GM13977 (cell line): ENCODE results near the gene IFI35.
"Not testable (repeated sequence)": the region's sequence is repeated elsewhere in the genome, so short reads cannot be mapped to it uniquely, and the experiment has no call there.

ENCODE experiments used
- DNase-seq: peaks from one replicate; pipeline ENCODE4 v3.0.0; 2012; ENCODE audit warnings: low spot score
- CTCF ChIP-seq: IDR thresholded peaks from 2 replicates; pipeline ENCODE4 v1.5.1; 2012; ENCODE audit warnings: mild to moderate bottlenecking, control low read depth; ENCODE audit not compliant: insufficient read depth; ENCODE audit errors: extremely low read depth, missing control alignments
- in situ Hi-C: fragments of 300-500 bp; cut with MboI; formaldehyde crosslinking; loops from one replicate; pipeline ENCODE4 v1.12.0; 2022; ENCODE audit warnings: low sequenced_read_pairs, low pct_unique_long_range_greater_than_20kb, mixed read lengths, inconsistent platforms; ENCODE audit not compliant: unreplicated experiment

IFI35 gene

GRCh38 chr17:42999003-42999525, 7.5 kb upstream of the IFI35 start:
- DNase-seq = no peak
- no peak for TF ChIP-seq CTCF
- in situ Hi-C loops = no loop called here

- DNase-seq, in situ Hi-C loops: not testable (repeated sequence)
Measured at GRCh38 chr17:43000894-43001293, 5.7 kb upstream of the IFI35 start.

GRCh38 chr17:43003542-43004172, 2.9 kb upstream of the IFI35 start:
- DNase-seq = no peak
- in situ Hi-C loops = no loop called here
- no peak for TF ChIP-seq CTCF

- no peak for DNase-seq
- TF ChIP-seq CTCF = no peak
- in situ Hi-C loops = no loop called here
Measured at GRCh38 chr17:43010667-43011308, 4.2 kb downstream of the IFI35 start.

- in situ Hi-C loops = no loop called here
- TF ChIP-seq CTCF = no peak
- DNase-seq = no peak
Measured at GRCh38 chr17:43011728-43012472, 5.3 kb downstream of the IFI35 start.

GRCh38 chr17:43013296-43013695, 6.7 kb downstream of the IFI35 start:
- no peak for DNase-seq
- TF ChIP-seq CTCF = no peak
- in situ Hi-C loops = no loop called here
